GM18508 (cell line): ENCODE measurements around the gene MYO9B.
"Not testable (repeated sequence)": the region's sequence is repeated elsewhere in the genome, so short reads cannot be mapped to it uniquely, and the experiment has no call there.

Source experiments
- ATAC-seq: cut with Tn5 transposase; IDR thresholded peaks from one replicate; pipeline ENCODE4 v1.9.1; 2021; ENCODE audit warnings: moderate number of reproducible peaks; ENCODE audit not compliant: insufficient read depth, unreplicated experiment

Gene MYO9B

GRCh38 chr19:17136021-17136420 is 60.4 kb downstream of the MYO9B start:
- no peak for ATAC-seq

DNA sequence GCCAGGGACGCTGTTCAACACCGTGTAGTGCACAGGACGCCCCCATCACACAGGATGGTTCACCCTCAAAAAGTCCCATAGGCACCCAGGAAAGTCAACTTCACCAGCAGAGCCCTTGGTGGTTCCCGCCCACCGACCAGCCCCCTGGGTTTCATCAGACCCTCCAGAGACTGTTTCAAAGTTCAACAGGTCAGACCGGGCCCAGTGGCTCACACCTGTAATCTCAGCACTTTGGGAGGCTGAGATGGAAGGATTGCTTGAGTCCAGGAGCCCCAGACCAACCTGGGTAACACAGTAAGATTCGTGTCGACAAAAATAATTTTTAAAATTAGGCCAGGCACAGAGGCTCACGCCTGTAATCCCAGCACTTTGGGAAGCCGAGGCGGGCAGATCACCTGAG is 61.0 kb downstream of the MYO9B start:
- no peak for ATAC-seq

DNA sequence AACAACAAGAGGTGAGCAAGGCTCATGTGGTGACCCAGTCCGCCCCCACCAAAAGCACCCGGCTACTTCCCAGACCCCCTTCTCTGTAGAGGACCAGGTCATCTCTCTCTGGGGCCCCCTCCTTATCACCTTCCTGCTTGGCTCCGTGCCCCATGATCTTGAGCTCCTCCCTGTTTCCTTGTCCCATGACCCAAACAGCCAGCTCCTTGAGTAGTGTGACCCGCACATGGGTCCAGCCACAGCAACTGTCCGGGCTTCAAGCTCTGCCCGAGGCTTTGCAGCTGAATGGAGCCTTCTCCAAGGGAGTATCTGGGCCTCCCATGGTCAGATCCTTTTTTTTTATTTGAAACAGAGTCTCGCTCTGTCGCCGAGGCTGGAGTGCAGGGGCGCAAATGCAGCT is 61.8 kb downstream of the MYO9B start:
- ATAC-seq, result no peak

- not testable (repeated sequence) for ATAC-seq
Measured at GRCh38 chr19:17138052-17138846, 62.7 kb downstream of the MYO9B start.

GRCh38 chr19:17138937-17139598 is 63.5 kb downstream of the MYO9B start:
- no peak for ATAC-seq

DNA sequence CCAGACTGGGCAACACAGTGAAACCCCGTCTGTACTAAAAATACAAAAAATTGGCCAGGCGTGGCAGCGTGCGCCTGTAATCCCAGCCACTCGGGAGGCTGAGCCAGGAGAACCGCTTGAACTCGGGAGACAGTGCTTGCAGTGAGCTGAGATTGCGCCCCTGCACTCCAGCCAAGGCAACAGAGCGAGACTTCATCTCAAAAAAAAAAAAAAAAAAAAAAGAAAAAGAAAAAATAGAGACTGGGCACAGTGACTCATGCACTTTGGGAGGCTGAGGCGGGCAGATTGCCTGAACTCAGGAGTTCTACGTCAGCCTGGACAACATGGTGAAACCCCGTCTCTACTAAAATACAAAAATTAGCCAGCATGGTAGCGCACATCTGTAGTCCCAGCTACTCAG is 69.2 kb downstream of the MYO9B start:
- not testable (repeated sequence) for ATAC-seq

DNA sequence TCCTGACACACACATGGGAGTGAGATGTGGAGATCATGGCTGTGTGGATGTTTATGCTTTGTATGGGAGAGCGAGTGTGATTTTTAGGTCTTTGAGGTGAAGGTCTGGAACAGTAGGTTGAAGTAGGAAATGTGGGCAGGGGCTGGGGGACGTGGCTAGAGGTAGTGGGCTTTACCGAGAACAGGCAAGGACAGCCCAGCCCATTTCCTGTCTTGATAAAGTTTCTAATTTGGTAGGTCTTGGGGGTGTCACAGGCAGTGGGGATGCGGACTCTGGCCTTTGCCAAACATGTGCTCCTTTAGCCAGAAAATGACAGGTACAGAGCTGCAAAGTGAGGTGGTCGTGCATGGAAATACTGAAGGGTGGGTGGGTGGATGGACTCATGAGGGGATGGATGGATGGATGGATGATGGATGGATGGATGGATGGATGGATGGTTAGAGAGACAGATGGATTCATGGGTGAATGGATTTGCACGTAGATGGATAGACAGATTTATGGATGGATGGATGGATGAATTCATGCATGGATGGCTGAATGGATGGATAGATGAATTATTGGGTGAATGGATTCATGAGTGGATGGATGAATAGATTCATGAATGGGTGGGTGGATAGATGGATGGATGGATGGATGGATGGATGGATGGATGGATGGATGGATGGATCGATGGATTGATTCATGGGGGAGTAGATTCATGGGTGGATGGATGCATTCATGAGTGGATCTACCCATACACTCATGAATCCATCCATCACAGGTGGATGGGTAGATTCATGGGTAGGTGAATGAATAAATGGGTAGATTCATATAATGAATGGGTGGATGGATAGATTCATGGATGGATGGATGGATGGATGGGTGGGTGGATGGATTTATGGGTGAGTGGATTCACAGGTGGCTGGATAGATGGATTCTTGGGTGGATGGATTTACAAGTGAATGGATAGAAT is 70.2 kb downstream of the MYO9B start:
- ATAC-seq, result no peak

DNA sequence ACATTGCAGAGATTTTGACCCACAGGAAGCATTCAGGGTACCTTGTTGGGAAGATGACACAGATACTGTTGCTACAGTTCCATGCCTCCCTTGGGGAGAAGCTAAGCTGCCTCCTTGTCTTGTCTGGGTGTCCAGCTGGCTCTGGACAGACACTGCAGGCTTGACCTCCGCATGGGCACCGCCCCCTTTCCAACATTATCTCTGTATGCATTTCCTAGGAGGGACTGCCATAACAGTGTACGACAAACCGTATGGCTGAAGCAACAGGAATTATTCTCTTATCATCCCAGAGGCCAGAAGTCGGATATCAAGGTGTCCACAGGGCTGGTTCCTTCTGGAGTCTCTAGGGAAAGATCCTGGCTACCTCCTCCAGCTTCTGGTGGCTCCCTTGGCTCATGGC is 72.6 kb downstream of the MYO9B start:
- no peak for ATAC-seq

DNA sequence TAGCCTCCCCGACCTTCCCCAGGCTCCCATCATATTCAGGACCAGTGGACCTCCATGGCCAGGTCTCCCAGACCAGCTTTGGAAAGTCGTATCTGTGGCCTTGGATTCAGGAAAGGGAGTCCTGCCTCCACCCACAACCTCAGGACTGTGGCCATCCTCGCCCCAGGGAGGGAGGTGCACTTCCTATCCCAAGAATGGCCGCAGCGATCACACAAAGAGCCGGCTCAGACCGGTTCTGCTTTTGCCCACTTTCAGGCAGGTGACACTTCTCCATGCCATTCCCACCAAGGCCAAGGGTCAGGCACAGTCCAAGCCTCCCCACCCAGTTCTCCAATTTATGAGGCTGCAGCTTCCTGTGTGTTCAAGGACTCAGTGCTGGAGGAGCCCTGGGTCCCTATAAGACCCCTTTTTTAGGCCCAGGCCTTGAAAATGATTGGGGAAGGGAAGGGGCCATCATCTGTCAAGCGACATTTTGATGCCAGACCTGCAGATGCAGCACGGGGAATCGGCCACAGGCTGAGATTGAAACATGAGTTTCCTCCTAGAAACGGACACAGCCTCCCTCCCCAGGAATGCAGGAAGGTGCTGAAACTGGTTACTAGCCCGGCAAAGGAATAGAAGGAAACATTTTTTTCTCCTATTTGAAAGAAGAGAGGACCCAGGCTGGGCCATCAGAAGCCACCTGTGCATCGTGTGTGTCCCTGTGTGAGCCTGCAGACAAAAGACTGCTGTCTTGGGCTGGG is 74.0 kb downstream of the MYO9B start:
- no peak for ATAC-seq

- ATAC-seq, result no peak
Measured at GRCh38 chr19:17153996-17154395, 78.4 kb downstream of the MYO9B start.

GRCh38 chr19:17155251-17155650 is 79.7 kb downstream of the MYO9B start:
- ATAC-seq, result no peak

DNA sequence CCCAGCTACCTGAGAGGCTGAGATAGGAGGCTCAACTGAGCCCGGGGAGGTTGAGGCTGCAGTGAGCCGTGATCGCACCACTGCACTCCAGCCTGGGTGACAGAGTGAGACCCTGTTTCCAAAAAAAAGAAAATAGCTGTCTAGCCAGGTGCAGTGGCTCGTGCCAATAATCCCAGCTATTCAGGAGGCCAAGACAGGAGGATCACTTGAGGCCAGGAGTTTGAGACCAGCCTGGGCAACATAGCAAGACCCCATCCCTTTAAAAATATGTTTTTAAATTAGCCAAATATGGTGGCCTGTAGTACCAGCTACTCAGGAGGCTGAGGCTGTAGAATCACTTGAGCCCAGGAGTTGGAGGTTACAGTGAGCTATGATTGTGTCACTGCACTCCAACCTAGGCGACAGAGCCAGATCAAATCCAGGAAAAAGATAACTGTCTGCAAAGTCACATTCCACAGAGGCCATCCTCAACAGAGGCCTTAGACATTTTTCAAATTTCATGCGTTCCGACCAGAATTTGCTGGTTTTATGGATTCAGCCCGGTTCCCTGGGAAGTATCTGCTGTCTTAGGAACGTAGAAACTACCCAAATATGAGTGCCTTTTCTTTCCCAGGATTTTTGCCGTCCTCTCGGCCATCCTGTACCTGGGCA is 80.8 kb downstream of the MYO9B start:
- no peak for ATAC-seq

DNA sequence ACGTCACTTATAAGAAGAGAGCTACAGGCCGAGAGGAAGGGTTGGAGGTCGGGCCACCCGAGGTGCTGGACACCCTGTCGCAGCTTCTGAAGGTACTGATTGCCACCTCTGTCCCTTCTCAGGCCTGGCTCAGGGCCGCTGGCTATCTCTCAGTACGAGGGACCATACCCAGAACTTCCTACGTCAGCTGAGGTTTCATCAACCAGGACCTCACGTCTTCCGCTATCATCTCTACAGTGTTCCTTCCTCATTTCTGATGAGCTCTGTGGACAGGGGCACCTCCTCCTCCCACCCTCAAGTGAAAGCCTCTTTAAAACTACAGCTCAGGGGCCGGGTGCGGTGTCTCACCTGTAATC is 81.3 kb downstream of the MYO9B start:
- ATAC-seq, result no peak

GRCh38 chr19:17158584-17158983 is 83.0 kb downstream of the MYO9B start:
- no peak for ATAC-seq

GRCh38 chr19:17159466-17160393 is 84.2 kb downstream of the MYO9B start:
- ATAC-seq, result no peak

DNA sequence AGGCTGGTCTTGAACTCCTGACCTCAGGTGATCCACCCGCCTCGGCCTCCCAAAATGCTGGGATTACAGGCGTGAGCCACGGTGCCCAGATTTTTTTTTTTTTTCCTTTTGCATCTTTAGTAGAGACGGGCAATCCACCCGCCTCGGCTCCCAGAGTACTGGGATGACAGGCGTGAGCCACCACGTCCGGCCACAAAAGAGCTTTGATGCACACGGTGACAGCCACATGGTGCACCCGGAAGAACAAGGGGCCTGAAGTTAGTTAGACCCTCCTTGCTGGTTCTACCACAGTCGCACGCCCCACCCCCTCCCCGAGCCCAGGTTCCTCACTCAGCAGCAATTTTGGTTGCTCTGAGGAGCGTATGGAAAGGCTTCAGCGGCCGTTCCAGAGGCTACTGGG is 85.3 kb downstream of the MYO9B start:
- no peak for ATAC-seq

GRCh38 chr19:17162131-17162530 is 86.6 kb downstream of the MYO9B start:
- not testable (repeated sequence) for ATAC-seq

GRCh38 chr19:17162580-17162979 is 87.0 kb downstream of the MYO9B start:
- no peak for ATAC-seq

GRCh38 chr19:17163652-17164051 is 88.1 kb downstream of the MYO9B start:
- no peak for ATAC-seq
